ENCODE results near the gene RNF145.

Gene RNF145

DNA sequence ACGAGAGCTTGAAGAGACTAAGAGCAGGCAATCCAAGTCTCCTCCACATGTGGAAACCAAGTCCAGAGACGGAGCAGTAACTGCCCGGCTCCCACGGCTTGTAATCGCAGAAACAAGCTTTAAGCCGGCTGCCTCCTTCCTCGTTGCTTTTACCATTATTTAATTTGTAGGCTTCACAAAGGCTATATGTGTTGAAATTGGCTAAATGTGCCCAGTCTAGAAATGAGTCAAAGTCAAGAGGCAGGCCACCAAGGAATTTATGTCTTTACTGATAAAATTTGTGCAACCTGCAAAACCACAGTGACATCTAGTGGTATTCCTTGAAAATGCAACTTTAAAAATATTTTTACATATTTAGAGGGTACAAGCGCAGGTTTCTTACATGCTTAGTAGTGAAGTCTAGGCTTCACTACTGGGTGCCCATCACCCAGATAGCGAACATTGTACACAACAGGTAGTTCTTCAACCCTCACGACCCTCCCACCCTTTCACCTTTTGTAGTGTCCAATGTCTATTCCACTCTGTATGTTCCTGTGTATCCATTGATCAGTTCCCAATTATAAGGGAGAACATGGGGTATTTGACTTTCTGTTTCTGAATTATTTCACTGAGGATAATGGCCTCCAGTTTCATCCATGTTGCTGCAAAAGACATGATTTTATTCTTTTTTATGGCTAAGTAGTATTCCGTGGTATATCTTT lies 76.2 kb downstream of the RNF145 start:
- Histone ChIP-seq H3K79me2 (ENCODE audit: low read length) (no peaks in the 10 kb centered on the region), H3K27me3 (replicated peaks; ENCODE audit: insufficient read depth, low read length) (no peaks in the 10 kb centered on the region), H2AFZ (ENCODE audit: low read length) (no peak overlapping the region), H3K9ac (ENCODE audit: low read length) (no peak overlapping the region), H3F3A (ENCODE audit: insufficient read depth, low read length) (no peaks in the 10 kb centered on the region), H3K36me3 (replicated peaks; ENCODE audit: insufficient read depth, low read length) (no peaks in the 10 kb centered on the region), H3K4me2 (ENCODE audit: low read depth, low read length) (no peak overlapping the region), H3K9me3 (replicated peaks; ENCODE audit: insufficient read depth, low read length) (no peaks in the 10 kb centered on the region), H3K4me3 (ENCODE audit: low read length) (no peak overlapping the region), H4K20me1 (ENCODE audit: insufficient read depth, low read length) (no peaks in the 10 kb centered on the region), H3K4me1 (ENCODE audit: low read length) (no peaks in the 10 kb centered on the region), H3K27ac (ENCODE audit: low read length) (no peak overlapping the region), H3K9me2 (replicated peaks; ENCODE audit: insufficient read depth, low read length) (no peaks in the 10 kb centered on the region)
- DNase-seq: peak; percentile 65
- TF ChIP-seq, protein P1, sequence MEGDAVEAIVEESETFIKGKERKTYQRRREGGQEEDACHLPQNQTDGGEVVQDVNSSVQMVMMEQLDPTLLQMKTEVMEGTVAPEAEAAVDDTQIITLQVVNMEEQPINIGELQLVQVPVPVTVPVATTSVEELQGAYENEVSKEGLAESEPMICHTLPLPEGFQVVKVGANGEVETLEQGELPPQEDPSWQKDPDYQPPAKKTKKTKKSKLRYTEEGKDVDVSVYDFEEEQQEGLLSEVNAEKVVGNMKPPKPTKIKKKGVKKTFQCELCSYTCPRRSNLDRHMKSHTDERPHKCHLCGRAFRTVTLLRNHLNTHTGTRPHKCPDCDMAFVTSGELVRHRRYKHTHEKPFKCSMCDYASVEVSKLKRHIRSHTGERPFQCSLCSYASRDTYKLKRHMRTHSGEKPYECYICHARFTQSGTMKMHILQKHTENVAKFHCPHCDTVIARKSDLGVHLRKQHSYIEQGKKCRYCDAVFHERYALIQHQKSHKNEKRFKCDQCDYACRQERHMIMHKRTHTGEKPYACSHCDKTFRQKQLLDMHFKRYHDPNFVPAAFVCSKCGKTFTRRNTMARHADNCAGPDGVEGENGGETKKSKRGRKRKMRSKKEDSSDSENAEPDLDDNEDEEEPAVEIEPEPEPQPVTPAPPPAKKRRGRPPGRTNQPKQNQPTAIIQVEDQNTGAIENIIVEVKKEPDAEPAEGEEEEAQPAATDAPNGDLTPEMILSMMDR (IDR thresholded peaks at IDR 0.05; ENCODE audit: low read length): peak; percentile 76
- TF ChIP-seq EZH2 (optimal IDR thresholded peaks at IDR 0.05; ENCODE audit: low read depth, low read length): no peak
- TF ChIP-seq EZH2phosphoT487 (IDR thresholded peaks at IDR 0.05; ENCODE audit: low read length): no peak

DNA sequence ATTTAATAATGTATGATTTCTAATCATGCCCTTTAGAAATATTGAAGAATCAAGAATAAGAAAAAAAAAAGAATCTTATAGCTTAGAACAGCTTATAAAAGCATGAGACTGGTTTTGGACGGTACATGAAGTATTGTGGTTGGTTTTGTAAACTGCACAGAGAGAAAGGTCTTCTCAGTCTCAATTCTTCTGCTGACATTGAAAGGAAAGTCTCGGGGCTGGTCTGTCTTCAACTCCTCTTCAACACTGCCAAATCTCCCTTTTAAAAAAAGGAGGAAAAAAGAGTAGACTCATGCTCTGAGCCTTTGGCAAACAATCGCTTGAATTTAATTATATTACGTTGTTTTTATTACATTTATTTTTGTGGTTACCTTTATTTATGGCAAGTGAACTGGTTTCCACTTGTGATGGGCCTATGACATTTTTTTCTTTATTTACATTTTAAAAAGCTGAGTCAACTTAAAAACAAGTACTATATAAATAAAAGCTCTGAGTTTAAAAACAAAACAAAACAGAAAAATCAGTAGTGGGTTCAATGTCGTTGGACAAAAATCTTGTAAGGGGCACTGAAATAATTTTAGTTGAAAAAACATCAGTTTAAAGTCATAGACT lies 76.8 kb downstream of the RNF145 start:
- H3K9ac ChIP-seq (ENCODE audit: low read length): no peak overlapping the region
- H3K27ac ChIP-seq (ENCODE audit: low read length): no peak overlapping the region
- H3F3A ChIP-seq (ENCODE audit: insufficient read depth, low read length): no peaks in the 10 kb centered on the region
- H3K79me2 ChIP-seq (ENCODE audit: low read length): no peaks in the 10 kb centered on the region
- no peaks in the 10 kb centered on the region for H3K9me2 ChIP-seq (replicated peaks; ENCODE audit: insufficient read depth, low read length)
- no peak for DNase-seq
- no peaks in the 10 kb centered on the region for H3K9me3 ChIP-seq (replicated peaks; ENCODE audit: insufficient read depth, low read length)
- H2AFZ ChIP-seq (ENCODE audit: low read length): no peak overlapping the region
- H3K4me3 ChIP-seq (ENCODE audit: low read length): no peak overlapping the region
- H3K4me2 ChIP-seq (ENCODE audit: low read depth, low read length): no peak overlapping the region
- TF ChIP-seq EZH2phosphoT487 (IDR thresholded peaks at IDR 0.05; ENCODE audit: low read length): no peak
- H3K4me1 ChIP-seq (ENCODE audit: low read length): no peaks in the 10 kb centered on the region
- no peaks in the 10 kb centered on the region for H4K20me1 ChIP-seq (ENCODE audit: insufficient read depth, low read length)
- no peaks in the 10 kb centered on the region for H3K27me3 ChIP-seq (replicated peaks; ENCODE audit: insufficient read depth, low read length)
- H3K36me3 ChIP-seq (replicated peaks; ENCODE audit: insufficient read depth, low read length): no peaks in the 10 kb centered on the region

DNA sequence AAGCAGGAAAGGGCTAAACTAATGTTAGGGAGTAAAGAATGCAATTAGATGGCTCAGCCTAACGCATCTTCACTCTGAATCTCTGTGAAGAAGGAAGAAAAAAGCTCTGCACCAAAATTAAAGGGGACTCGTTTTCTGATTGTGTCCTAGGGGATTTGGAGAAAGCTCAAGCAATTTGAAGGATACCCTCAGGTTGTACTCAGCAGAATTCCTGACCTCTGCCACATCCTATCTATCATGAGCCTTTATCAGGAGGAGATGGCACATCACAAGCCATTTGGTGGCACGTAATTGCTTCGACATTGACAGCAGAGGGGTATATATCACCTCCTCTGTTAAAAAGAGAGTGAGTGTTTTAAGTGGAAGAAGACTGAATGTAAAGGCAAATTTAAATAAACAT lies 77.4 kb downstream of the RNF145 start:
- no peaks in the 10 kb centered on the region for H3K9me2 ChIP-seq (replicated peaks; ENCODE audit: insufficient read depth, low read length)
- H3K9ac ChIP-seq (ENCODE audit: low read length): no peak overlapping the region
- no peaks in the 10 kb centered on the region for H3K27me3 ChIP-seq (replicated peaks; ENCODE audit: insufficient read depth, low read length)
- H3K4me2 ChIP-seq (ENCODE audit: low read depth, low read length): no peak overlapping the region
- TF ChIP-seq, protein P1 (IDR thresholded peaks at IDR 0.05; ENCODE audit: low read length): no peak
- TF ChIP-seq EZH2phosphoT487 (IDR thresholded peaks at IDR 0.05; ENCODE audit: low read length) (no peak), EZH2 (optimal IDR thresholded peaks at IDR 0.05; ENCODE audit: low read depth, low read length) (no peak)
- no peaks in the 10 kb centered on the region for H3K9me3 ChIP-seq (replicated peaks; ENCODE audit: insufficient read depth, low read length)
- H3K4me1 ChIP-seq (ENCODE audit: low read length): no peaks in the 10 kb centered on the region
- H3K27ac ChIP-seq (ENCODE audit: low read length): no peak overlapping the region
- no peak for DNase-seq
- no peak overlapping the region for H2AFZ ChIP-seq (ENCODE audit: low read length)
- H3K4me3 ChIP-seq (ENCODE audit: low read length): no peak overlapping the region
- H4K20me1 ChIP-seq (ENCODE audit: insufficient read depth, low read length): no peaks in the 10 kb centered on the region
- H3K36me3 ChIP-seq (replicated peaks; ENCODE audit: insufficient read depth, low read length): no peaks in the 10 kb centered on the region
- H3K79me2 ChIP-seq (ENCODE audit: low read length): no peaks in the 10 kb centered on the region
- no peaks in the 10 kb centered on the region for H3F3A ChIP-seq (ENCODE audit: insufficient read depth, low read length)

DNA sequence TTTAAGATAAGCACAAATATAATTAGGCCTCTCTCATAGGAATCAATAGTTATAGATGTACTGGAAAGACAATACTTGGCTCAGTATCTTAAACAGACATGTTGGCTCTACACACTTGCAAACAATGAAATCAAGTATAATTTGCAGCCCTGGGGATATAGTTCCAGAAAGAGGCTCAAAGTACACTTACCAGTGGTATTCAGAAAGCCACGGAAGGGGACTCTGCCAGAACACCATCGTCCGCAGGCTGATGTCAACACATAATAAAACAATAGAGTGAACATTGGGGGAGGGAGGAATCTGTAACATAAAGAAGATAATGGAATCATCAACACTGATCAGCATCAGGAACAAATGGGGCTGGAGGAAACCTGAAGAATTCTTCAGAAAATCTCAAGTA lies 78.5 kb downstream of the RNF145 start:
- Histone ChIP-seq H3K9ac (ENCODE audit: low read length) (no peak overlapping the region), H3K79me2 (ENCODE audit: low read length) (no peaks in the 10 kb centered on the region), H3K27ac (ENCODE audit: low read length) (no peak overlapping the region), H3K9me3 (replicated peaks; ENCODE audit: insufficient read depth, low read length) (no peaks in the 10 kb centered on the region), H3K4me1 (ENCODE audit: low read length) (no peaks in the 10 kb centered on the region), H3K4me3 (ENCODE audit: low read length) (no peak overlapping the region), H3K9me2 (replicated peaks; ENCODE audit: insufficient read depth, low read length) (no peaks in the 10 kb centered on the region), H3F3A (ENCODE audit: insufficient read depth, low read length) (no peaks in the 10 kb centered on the region), H3K27me3 (replicated peaks; ENCODE audit: insufficient read depth, low read length) (no peaks in the 10 kb centered on the region), H3K36me3 (replicated peaks; ENCODE audit: insufficient read depth, low read length) (no peaks in the 10 kb centered on the region), H3K4me2 (ENCODE audit: low read depth, low read length) (no peak overlapping the region), H4K20me1 (ENCODE audit: insufficient read depth, low read length) (no peaks in the 10 kb centered on the region), H2AFZ (ENCODE audit: low read length) (no peak overlapping the region)
- DNase-seq: no peak
- no peak for TF ChIP-seq EZH2 (optimal IDR thresholded peaks at IDR 0.05; ENCODE audit: low read depth, low read length)
- TF ChIP-seq EZH2phosphoT487 (IDR thresholded peaks at IDR 0.05; ENCODE audit: low read length): no peak
- TF ChIP-seq, protein P1 (IDR thresholded peaks at IDR 0.05; ENCODE audit: low read length): no peak

Measured in MM.1S (cell line).